ENCODE measurements around the gene APOA1. TPM values are rescaled to one million over a fixed set of nuclear protein-coding genes. Genes with fewer than 3 reads are reported as not detected.

Gene APOA1
- total and polyA plus RNA-seq, 10 of the 15 experiments (the other 5 are each of a cell fraction or from before 2014, with no cell fraction given), result 0.10 to 2.4 (median 0.24) TPM; not detected in 3

DNA sequence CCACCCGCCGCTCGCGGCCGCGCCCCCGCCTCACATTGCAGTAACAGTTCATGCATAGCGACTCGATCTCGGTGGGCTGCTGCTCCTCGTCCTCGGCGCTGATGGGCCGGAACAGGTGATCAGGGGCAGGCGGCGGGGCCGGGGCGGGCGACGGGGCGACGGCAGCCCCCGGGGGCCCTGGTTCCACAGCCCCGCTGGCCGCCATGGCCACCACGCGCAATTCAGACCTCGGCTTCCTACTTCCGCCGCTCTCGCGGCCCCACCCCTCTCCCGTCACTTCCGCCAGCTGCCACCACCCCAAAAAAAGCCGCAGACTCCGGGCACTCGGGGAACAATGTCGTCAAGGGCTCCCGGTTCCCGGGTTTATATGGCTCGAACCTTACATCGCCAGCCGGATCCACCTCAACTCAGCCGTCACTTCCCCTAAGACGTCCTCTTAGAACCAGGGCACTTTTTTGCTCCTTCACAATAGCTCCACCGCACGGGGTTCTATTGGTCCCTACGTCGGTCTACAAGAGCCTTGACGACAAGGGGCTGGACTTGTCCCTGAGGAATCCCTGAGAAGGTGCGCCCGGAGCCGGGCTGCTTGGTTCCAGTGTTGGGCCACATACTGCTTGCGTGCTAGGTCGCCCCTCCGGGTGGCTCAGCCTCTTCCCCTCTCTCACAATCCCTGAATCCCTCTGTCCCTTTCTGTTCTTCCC lies 49.5 kb downstream of the APOA1 start, which contains the start of gene ZPR1 (continued):
- TF ChIP-seq, protein P1, sequence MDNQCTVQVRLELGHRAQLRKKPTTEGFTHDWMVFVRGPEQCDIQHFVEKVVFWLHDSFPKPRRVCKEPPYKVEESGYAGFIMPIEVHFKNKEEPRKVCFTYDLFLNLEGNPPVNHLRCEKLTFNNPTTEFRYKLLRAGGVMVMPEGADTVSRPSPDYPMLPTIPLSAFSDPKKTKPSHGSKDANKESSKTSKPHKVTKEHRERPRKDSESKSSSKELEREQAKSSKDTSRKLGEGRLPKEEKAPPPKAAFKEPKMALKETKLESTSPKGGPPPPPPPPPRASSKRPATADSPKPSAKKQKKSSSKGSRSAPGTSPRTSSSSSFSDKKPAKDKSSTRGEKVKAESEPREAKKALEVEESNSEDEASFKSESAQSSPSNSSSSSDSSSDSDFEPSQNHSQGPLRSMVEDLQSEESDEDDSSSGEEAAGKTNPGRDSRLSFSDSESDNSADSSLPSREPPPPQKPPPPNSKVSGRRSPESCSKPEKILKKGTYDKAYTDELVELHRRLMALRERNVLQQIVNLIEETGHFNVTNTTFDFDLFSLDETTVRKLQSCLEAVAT (IDR thresholded peaks at IDR 0.05), result peak; percentile 61; the same call in 1 of the 2 replicates
- TF ChIP-seq HDAC6 (IDR thresholded peaks at IDR 0.05; ENCODE audit: unreplicated experiment) (peak; percentile 48), CHD4 (IDR thresholded peaks at IDR 0.05) (no peak), JUNB (IDR thresholded peaks at IDR 0.05) (no peak), CHD1 (IDR thresholded peaks at IDR 0.05; ENCODE audit: low read depth, low read length) (no peak), CEBPB (IDR thresholded peaks at IDR 0.05; ENCODE audit: borderline replicate concordance in 1 of 2, low read depth in 2 of 2, low read length in 2 of 2) (no peak), RFX5 (IDR thresholded peaks at IDR 0.05; ENCODE audit: low read depth, low read length) (no peak), SMAD5 (IDR thresholded peaks at IDR 0.05; ENCODE audit: low read depth) (0 out of 2 replicates have a peak, but pooled peaks have one; percentile 66), ZZZ3 (IDR thresholded peaks at IDR 0.05; ENCODE audit: control insufficient read depth, insufficient read length, low read depth) (no peak), ZNF384 (IDR thresholded peaks at IDR 0.05; ENCODE audit: borderline replicate concordance, low read depth, low read length) (peak; percentile 32; the same call in 1 of the 2 replicates), ESRRA (IDR thresholded peaks at IDR 0.05; ENCODE audit: low read length) (no peak), SREBF2 (IDR thresholded peaks at IDR 0.05; ENCODE audit: low read length) (no peak), RAD51 (IDR thresholded peaks at IDR 0.05) (no peak), ZBTB4 (CRISPR knock-in tag; IDR thresholded peaks at IDR 0.05) (no peak), ZNF207 (IDR thresholded peaks at IDR 0.05; ENCODE audit: borderline replicate concordance) (no peak; the same call in 1 of the 2 replicates), FOXM1 (IDR thresholded peaks at IDR 0.05; ENCODE audit: low read depth, low read length) (no peak), POU2F2 (IDR thresholded peaks at IDR 0.05; ENCODE audit: borderline replicate concordance, low read depth, low read length) (no peak)
- TF ChIP-seq, protein P2, sequence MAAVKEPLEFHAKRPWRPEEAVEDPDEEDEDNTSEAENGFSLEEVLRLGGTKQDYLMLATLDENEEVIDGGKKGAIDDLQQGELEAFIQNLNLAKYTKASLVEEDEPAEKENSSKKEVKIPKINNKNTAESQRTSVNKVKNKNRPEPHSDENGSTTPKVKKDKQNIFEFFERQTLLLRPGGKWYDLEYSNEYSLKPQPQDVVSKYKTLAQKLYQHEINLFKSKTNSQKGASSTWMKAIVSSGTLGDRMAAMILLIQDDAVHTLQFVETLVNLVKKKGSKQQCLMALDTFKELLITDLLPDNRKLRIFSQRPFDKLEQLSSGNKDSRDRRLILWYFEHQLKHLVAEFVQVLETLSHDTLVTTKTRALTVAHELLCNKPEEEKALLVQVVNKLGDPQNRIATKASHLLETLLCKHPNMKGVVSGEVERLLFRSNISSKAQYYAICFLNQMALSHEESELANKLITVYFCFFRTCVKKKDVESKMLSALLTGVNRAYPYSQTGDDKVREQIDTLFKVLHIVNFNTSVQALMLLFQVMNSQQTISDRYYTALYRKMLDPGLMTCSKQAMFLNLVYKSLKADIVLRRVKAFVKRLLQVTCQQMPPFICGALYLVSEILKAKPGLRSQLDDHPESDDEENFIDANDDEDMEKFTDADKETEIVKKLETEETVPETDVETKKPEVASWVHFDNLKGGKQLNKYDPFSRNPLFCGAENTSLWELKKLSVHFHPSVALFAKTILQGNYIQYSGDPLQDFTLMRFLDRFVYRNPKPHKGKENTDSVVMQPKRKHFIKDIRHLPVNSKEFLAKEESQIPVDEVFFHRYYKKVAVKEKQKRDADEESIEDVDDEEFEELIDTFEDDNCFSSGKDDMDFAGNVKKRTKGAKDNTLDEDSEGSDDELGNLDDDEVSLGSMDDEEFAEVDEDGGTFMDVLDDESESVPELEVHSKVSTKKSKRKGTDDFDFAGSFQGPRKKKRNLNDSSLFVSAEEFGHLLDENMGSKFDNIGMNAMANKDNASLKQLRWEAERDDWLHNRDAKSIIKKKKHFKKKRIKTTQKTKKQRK (IDR thresholded peaks at IDR 0.05; ENCODE audit: low read depth, low read length), result no peak
